Measurements from ENCODE around the gene AKR1E2.

AKR1E2 gene

GRCh38 chr10:4825868-4826791 lies at the start of gene AKR1E2:
Gene AKR1E2 (plus strand): TSS chr10:4826207. CDS start chr10:4826325, 118 bp downstream.
- no peak for DNase-seq

DNA sequence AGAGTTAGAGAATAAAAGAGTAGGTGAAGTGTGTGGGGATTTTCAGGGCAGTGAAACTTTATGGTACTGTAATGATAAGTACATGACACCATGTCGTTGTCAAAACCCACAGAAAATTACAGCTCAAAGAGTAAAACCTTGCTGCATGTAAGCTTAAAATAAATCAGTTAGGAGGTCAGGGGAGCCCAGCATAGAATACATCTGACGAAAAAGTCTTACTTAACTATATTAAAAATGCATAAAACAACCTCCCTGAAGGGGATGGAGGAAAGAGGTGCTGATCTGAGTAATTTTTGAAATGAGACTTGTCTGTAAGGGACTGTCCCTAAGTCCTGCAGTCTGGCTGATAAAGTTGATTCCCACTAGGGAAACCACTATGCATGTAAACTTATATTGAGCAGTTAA lies 49.8 kb upstream of the AKR1E2 start:
- no peak for DNase-seq

DNA sequence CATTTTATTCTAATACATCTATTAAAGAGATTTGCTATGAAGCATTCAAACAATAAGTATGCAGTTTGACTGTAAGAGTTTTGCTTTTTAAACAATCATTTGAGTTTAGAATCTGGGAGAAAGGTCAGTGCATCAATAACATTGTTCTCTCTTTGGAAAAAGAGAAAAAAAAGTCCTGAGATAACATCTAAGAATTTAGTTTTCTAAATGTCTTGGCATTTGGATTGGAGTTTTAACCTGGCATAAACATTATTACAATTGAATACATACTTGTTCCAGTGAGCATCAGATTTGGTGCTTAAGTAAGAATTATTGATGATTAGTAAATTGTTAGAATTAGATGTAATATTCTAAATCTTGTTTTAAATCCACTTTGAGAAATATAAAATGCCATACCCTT lies 47.2 kb upstream of the AKR1E2 start:
- no peak for DNase-seq

DNA sequence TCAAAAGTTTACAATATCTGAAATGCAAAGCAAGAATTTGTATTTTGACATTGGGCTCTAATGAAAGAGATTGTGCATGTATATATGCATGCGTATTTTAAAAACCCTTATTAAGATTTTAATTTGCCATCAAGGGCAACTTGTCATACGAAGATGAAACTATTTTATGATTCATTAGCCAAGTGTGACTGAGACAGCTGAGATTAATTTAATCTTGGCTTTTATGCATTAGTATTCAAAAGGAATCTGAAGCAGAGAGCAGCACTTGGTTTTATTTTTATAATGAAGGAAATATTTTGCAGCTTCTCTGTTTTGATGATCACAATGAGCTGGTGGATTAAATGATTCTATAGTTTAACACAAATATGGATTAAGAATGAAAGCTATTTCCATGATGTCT lies 45.9 kb upstream of the AKR1E2 start:
- no peak for DNase-seq

DNA sequence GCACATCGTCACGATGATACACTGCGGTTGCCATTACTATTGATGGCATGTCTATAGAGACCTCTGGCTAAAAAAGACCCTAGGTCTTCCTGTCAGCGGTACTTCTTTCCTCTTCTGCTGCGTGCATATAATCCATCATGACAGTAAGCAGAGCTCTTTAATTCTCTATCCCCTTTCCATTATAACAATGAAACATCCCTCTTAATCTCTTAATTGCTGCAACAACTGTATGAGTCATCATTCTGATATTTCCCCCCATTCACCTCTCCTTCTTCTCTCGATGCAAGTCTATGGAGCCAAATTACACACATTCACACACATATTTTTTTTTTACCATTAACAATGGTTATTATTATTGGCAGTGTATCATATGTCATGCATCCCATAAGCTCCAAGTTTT lies 45.2 kb upstream of the AKR1E2 start:
- no peak for DNase-seq

DNA sequence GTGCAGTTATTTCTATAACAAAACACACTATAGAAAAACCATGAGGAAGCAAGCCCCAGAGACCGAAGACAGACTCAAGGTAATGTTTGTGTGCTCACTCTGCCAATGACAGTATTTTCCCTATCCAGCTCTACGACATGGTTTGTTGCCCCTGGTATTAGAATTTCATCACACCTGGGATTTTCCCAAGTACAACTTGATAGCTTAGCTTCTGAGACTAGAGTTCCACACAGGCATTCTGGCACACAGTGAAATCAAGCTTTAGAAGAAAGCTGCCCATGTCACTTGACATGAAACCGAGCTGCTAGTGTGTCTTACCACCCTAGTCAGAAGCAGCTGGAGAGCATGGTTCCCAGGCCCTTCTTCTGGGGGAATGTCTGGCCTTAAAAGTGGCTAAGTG lies 44.1 kb upstream of the AKR1E2 start:
- no peak for DNase-seq

GRCh38 chr10:4784667-4785333 lies 41.2 kb upstream of the AKR1E2 start:
- DNase-seq = no peak

DNA sequence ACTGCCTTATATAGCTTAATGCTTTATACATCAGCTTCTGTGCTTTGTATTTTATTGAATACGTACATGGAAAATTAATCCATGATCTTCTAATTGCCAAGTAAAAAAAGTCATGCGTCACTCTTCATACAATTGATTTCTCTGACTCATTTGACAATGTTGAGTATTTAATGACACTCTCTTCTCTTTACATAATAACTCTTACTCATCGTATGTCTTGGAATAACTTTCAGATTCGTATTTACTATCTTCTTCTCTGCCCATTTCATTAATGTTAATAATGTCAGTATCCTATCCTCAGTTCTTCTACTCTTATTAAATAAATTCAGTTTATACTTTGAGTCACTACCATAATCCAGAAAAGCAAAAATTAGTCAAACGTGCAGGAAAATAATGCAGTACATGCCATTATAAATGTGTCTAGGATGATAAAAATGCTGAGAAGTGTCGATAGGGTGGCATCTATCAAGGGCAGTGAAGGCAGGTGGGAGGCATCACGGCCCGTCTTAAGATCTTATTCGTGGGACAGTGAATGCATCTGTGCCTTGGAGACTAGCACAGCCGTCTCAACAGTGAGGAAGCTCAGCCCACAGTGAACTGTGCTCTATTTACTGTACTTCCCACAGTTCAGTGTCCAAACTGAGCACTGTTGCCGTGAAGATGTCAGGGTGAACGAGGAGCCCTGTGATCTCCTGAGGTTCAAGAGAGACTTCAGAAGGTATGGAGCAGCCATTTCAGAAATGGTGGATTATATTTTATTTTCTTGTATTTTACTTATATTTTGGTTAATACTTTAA lies 39.8 kb upstream of the AKR1E2 start:
- DNase-seq = no peak

- DNase-seq = no peak
These were observed 36.0 kb upstream of the AKR1E2 start for GRCh38 chr10:4790045-4790444.

- DNase-seq = no peak
These were observed 35.1 kb upstream of the AKR1E2 start for GRCh38 chr10:4790922-4791321.

DNA sequence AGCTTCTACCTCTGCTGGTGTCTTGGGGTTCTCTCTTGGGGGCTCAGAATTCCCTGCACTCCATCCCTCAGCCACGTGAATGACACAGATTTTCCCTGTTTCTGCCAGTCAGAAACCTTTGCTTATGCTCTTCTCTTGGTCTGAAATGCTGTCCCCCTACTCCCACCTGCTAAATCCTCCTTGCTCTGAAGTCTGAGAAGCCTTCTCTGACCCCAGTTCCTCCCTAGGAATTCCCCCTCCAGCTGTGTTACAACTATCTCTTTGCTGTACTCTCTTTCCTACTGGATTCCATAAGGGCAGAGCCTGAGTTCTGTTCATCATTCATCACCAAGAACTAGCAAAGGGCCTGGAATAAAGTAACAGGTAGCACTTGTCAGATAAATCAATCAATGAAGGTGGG lies 33.6 kb upstream of the AKR1E2 start:
- no peak for DNase-seq

GRCh38 chr10:4801405-4801804 lies 24.6 kb upstream of the AKR1E2 start:
- DNase-seq = no peak

GRCh38 chr10:4802711-4803487 lies 23.1 kb upstream of the AKR1E2 start:
- no peak for DNase-seq

- DNase-seq = no peak
These were observed 22.2 kb upstream of the AKR1E2 start for GRCh38 chr10:4803822-4804221.

- DNase-seq = no peak
These were observed 21.5 kb upstream of the AKR1E2 start for GRCh38 chr10:4804465-4804864.

- DNase-seq = no peak
These were observed 19.5 kb upstream of the AKR1E2 start for GRCh38 chr10:4806534-4806933.

GRCh38 chr10:4807761-4808507 lies 18.1 kb upstream of the AKR1E2 start:
- DNase-seq = no peak

GRCh38 chr10:4809156-4809555 lies 16.9 kb upstream of the AKR1E2 start:
- DNase-seq = no peak

GRCh38 chr10:4810092-4810491 lies 15.9 kb upstream of the AKR1E2 start:
- DNase-seq = no peak

- no peak for DNase-seq
These were observed 14.0 kb upstream of the AKR1E2 start for GRCh38 chr10:4812046-4812445.

- DNase-seq = no peak
These were observed 13.0 kb upstream of the AKR1E2 start for GRCh38 chr10:4813023-4813422.

- DNase-seq = no peak
These were observed 12.5 kb upstream of the AKR1E2 start for GRCh38 chr10:4813496-4813895.

Data from NCI-H146 (cell line).